SU-DHL-6 (cell line): Measurements from ENCODE around the gene SORBS2.

Experiments
- H2AFZ ChIP-seq: fragments of 200-600 bp; sonication (generic); 2 replicates; pipeline ENCODE4 v1.6.1; 2014; ENCODE audit warnings: low read depth, mild to moderate bottlenecking, moderate library complexity, mixed read lengths, antibody characterized with exemption, low read length; ENCODE audit not compliant: severe bottlenecking
- H3F3A ChIP-seq: fragments of 200-600 bp; shearing (Covaris generic); 2 replicates; pipeline ENCODE4 v1.6.0; 2016; ENCODE audit warnings: antibody characterized with exemption, mild to moderate bottlenecking; ENCODE audit not compliant: insufficient read depth
- H3K27ac ChIP-seq: fragments of 200-600 bp; sonication (generic); 2 replicates; pipeline ENCODE4 v1.5.1; 2016; ENCODE audit warnings: low read depth, mild to moderate bottlenecking, low read length, moderate library complexity, mixed read lengths
- H3K27me3 ChIP-seq: fragments of 200-600 bp; sonication (generic), shearing (Covaris generic); 2 replicates; pipeline ENCODE4 v1.6.0; 2014; ENCODE audit warnings: mild to moderate bottlenecking, low read length
- H3K36me3 ChIP-seq: fragments of 200-600 bp; sonication (generic); 2 replicates; pipeline ENCODE4 v1.6.1; 2014; ENCODE audit warnings: mild to moderate bottlenecking, low read length, mixed read lengths
- H3K4me2 ChIP-seq: fragments of 300-600, 200-600 bp; shearing (Covaris generic), sonication (generic); 2 replicates; pipeline ENCODE4 v1.6.0; 2014; ENCODE audit warnings: low read length, low read depth, mild to moderate bottlenecking; ENCODE audit not compliant: poor library complexity, severe bottlenecking
- H3K4me3 ChIP-seq: fragments of 200-600 bp; sonication (generic); 2 replicates; pipeline ENCODE4 v1.5.1; 2014; ENCODE audit warnings: antibody characterized with exemption, low read length, mild to moderate bottlenecking, mixed read lengths; ENCODE audit not compliant: insufficient read depth, poor library complexity, severe bottlenecking
- H3K79me2 ChIP-seq: fragments of 200-600 bp; sonication (generic); 2 replicates; pipeline ENCODE4 v1.6.1; 2014; ENCODE audit warnings: mild to moderate bottlenecking, low read length, moderate library complexity; ENCODE audit not compliant: insufficient read depth
- H3K9ac ChIP-seq: fragments of 200-600 bp; sonication (generic); 2 replicates; pipeline ENCODE4 v1.7.0; 2014; ENCODE audit warnings: mild to moderate bottlenecking, low read length
- H3K9me2 ChIP-seq: fragments of 200-600 bp; sonication (generic); replicated peaks from 2 replicates; pipeline ENCODE4 v1.6.1; 2014; ENCODE audit warnings: low read length; ENCODE audit not compliant: insufficient read depth
- H3K9me3 ChIP-seq: fragments of 200-600 bp; sonication (generic); 2 replicates; pipeline ENCODE4 v1.6.1; 2014; ENCODE audit warnings: low read length, mixed read lengths; ENCODE audit not compliant: insufficient read depth
- H4K20me1 ChIP-seq: fragments of 200-600 bp; sonication (generic); 2 replicates; pipeline ENCODE4 v1.6.1; 2014; ENCODE audit warnings: low read depth, mild to moderate bottlenecking, antibody characterized with exemption, low read length, moderate library complexity, mixed read lengths
- CTCF ChIP-seq: fragments of 200-600 bp; sonication (generic); IDR thresholded peaks from one replicate; pipeline ENCODE4 v1.5.1; 2017; ENCODE audit warnings: antibody characterized with exemption, mild to moderate bottlenecking, low read length, moderate library complexity; ENCODE audit not compliant: insufficient read depth, poor library complexity, severe bottlenecking
- EZH2phosphoT487 ChIP-seq: fragments of 200-600 bp; sonication (generic), shearing (Covaris generic); conservative IDR thresholded peaks from 2 replicates; pipeline ENCODE4 v1.6.1; 2018; ENCODE audit warnings: mild to moderate bottlenecking, antibody characterized with exemption, low read length, moderate library complexity, mixed read lengths

The SORBS2 gene

GRCh38 chr4:185648631-185649030, 163.4 kb downstream of the SORBS2 start:
- Histone ChIP-seq H3K79me2 (no peaks in the 10 kb centered on the region), H3K9me3 (no peaks in the 10 kb centered on the region), H3K27me3 (no peaks in the 10 kb centered on the region), H3K27ac (no peak overlapping the region), H3K4me3 (no peak overlapping the region), H3K4me2 (no peak overlapping the region), H3F3A (no peaks in the 10 kb centered on the region), H3K36me3 (no peaks in the 10 kb centered on the region), H3K9ac (no peak overlapping the region), H3K9me2 (no peaks in the 10 kb centered on the region), H2AFZ (no peak overlapping the region), H4K20me1 (no peaks in the 10 kb centered on the region)
- no peak for TF ChIP-seq EZH2phosphoT487
- no peak for TF ChIP-seq CTCF

GRCh38 chr4:185645403-185645802, 166.6 kb downstream of the SORBS2 start:
- TF ChIP-seq CTCF (no peak), EZH2phosphoT487 (no peak)
- H3K36me3 ChIP-seq = no peaks in the 10 kb centered on the region
- no peaks in the 10 kb centered on the region for H3K27me3 ChIP-seq
- H2AFZ ChIP-seq = no peak overlapping the region
- no peaks in the 10 kb centered on the region for H4K20me1 ChIP-seq
- no peak overlapping the region for H3K27ac ChIP-seq
- H3K9me2 ChIP-seq = no peaks in the 10 kb centered on the region
- H3K9me3 ChIP-seq = no peaks in the 10 kb centered on the region
- peaks cover 2% of the 10 kb centered on the region; the same call in 1 of the 2 replicates for H3F3A ChIP-seq
- H3K4me2 ChIP-seq = no peak overlapping the region
- no peak overlapping the region for H3K4me3 ChIP-seq
- no peak overlapping the region for H3K9ac ChIP-seq
- H3K79me2 ChIP-seq = no peaks in the 10 kb centered on the region

GRCh38 chr4:185644408-185644807, 167.6 kb downstream of the SORBS2 start:
- peaks cover 5% of the 10 kb centered on the region; the same call in 1 of the 2 replicates for H3F3A ChIP-seq
- H3K36me3 ChIP-seq = no peaks in the 10 kb centered on the region
- H3K4me3 ChIP-seq = no peak overlapping the region
- H3K9me2 ChIP-seq = no peaks in the 10 kb centered on the region
- no peak overlapping the region for H3K27ac ChIP-seq
- no peaks in the 10 kb centered on the region for H3K79me2 ChIP-seq
- TF ChIP-seq CTCF (no peak), EZH2phosphoT487 (no peak)
- H3K9ac ChIP-seq = no peak overlapping the region
- no peak overlapping the region for H2AFZ ChIP-seq
- H3K27me3 ChIP-seq = no peaks in the 10 kb centered on the region
- no peaks in the 10 kb centered on the region for H3K9me3 ChIP-seq
- no peaks in the 10 kb centered on the region for H4K20me1 ChIP-seq
- H3K4me2 ChIP-seq = no peak overlapping the region
